Left renal pelvis (tissue), 4 donors: Measurements from ENCODE around the gene CORO2B. TPM values are rescaled to one million over a fixed set of nuclear protein-coding genes. Genes with fewer than 3 reads are reported as not detected.

Experiments
- DNase-seq, 4 donors: peaks; one replicate each; pipeline ENCODE4 v3.0.0-alpha.2; 2013; ENCODE audit warnings: low read depth in 4 of 4, low spot score in 3 of 4
- polyA plus RNA-seq, 4 donors: library from polyadenylated mRNA; unstranded; fragments of 120-200 nt; gene quantifications; one replicate each; pipeline ENCODE4 v1.2.1, GENCODE V29; 2013; ENCODE audit not compliant: insufficient read length in 4 of 4

Gene CORO2B
- polyA plus RNA-seq, 4 donors: 5.5 to 25.1 (median 22.6) TPM

GRCh38 chr15:68571582-68571981, 7.2 kb upstream of the CORO2B start:
- DNase-seq: no peak

DNA sequence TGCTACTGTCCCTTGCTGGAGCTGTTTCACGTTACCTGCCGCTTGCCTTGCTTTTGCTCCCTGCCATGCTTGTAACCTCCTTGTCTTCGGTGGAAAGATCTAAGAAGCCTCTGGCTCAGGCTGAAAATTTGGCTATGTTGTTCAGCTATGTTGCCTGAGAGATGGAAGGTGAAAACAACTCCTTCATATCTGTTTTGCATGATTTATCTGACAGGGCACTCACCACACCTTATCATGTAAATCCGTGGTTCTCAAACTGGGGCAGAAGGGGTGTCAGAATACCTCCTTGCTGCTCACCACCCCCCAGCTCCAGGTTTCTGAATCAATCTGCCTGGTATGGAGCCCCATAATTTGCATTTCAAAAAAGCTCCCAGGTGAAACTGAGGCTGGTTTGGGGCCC, 6.5 kb upstream of the CORO2B start:
- no peak for DNase-seq

- no peak for DNase-seq
Observed at GRCh38 chr15:68572921-68573320, 5.9 kb upstream of the CORO2B start.

DNA sequence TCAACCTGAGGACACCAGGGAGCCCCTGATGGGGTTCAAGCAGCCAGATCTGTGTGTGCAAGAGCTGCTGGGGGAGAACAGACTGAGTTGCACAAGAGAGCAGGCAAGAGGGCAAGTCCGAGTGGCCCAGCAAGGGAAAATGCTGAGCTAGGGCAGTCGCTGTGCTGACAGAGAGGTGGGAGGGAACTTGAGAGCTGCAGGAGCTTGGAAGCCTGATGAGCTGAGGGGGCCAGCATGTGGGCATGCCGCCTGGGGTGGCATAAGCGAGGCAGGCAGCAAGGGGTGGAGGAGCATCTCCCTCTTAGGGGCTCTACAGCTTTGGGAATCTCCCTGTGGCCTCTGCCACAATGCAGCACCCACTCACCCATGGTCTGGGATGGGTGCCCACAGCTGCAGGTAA, 4.7 kb upstream of the CORO2B start:
- no peak for DNase-seq

GRCh38 chr15:68574629-68575028, 4.2 kb upstream of the CORO2B start:
- DNase-seq: no peak

DNA sequence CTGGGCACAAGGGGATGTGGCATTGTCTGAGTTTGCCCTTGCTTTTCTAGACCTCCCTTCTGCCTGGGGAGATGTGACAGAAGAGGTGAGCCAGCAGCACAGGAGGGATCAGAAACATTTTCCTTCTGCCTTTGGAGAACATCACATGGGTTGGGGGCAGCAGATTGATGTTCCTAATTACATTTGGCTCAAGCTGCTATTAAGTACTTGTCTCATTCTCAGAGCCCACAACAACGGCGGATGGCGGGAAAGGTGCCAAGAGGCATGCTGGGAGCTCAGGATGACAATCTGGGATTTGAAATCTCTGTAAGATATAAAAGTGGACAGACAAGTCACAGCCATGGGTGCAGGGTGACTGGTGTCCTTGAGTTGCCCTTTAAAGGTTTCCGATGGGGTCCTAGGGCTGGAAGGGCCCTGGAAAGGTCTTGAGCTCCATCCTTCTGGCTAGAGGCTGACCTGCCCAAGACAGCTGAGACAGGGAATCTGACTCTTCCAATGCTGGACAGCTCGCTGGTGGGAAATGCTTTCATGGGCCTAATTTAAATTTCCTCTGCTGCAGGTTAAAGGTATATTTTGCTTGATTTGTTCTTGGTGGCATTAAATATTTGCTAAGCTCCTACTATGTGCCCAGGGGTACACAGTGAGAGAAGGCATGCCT, 2.4 kb upstream of the CORO2B start:
- no peak for DNase-seq

GRCh38 chr15:68578175-68578979, 416 bp upstream of the CORO2B start:
- peak in 1 of 4 donors; percentile 40 for DNase-seq

DNA sequence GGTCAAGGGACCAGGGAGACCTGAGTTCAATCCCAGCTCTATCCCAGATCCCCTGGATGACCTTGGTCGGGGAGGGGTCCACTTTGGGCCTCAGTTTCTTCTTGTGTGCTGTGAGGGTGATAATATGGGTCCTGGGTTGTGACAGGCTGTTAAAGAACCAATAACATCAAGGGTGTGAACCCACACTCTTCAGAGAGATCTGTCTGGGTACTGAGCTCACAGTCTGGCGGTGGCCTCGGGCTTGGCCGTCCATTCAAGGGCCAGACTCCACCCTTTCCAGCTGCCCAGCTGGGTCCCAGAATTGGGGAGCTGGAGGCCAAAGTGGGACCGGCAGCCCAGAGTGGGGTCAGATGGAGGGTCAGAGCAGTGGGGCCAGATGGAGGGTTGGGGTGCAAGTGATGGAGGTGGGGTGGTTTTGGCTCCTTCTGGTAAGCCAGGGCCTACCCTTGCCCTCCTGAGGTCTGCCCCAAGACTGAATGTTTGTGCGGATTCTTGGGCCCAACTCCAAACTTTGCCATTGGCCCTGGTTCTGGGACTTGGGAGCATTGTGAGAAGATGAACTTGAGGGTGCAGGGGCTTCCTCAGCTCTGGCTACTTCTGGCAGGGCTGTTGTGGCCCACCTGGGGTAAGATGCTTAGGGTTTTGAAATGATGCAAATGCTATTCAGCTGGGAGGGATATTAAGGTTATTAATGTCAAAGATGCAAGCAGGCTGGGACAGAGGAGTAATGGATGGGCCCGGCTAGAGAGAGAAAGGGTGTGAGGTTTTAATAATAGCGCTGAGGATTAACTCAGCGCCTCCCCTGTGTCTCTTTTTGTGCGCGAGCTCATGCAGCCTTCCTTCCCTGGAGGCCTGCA, 1.5 kb downstream of the CORO2B start:
- no peak for DNase-seq

DNA sequence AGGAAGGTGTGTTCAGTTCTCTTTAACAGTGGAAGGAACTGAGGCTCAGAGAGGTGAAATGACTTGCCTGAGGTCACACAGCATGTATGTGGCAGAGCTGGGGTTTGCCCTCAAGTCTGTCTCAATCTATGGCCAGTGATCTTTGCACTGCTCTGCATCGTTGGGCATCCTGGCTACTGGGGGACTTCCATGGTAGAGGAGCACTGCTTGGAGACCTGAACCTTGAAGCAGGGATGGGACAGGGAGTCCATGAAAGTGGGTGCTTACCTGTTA, 2.0 kb downstream of the CORO2B start:
- no peak for DNase-seq

- no peak for DNase-seq
Observed at GRCh38 chr15:68581725-68582124, 2.9 kb downstream of the CORO2B start.

GRCh38 chr15:68582236-68582635, 3.4 kb downstream of the CORO2B start:
- DNase-seq: no peak

DNA sequence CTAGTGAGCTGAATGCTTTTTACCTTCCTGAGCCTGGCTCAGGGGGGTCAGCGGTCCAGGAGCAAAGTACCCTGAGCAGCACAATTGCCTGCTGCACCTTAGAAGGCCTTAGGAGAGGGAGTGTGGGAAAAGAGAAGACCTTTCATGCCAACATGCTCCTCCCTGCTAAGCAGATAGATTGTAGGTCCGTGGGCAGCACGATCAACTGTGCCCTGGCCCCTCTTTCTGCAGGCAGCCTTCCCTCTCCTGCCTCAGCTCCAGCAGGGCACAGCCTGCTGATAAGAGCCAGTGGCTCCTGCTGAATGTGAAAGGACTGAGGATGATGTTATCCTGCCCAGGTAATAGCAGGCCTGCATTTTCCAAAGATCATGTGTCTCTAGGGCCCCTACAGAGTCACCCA, 4.1 kb downstream of the CORO2B start:
- no peak for DNase-seq

DNA sequence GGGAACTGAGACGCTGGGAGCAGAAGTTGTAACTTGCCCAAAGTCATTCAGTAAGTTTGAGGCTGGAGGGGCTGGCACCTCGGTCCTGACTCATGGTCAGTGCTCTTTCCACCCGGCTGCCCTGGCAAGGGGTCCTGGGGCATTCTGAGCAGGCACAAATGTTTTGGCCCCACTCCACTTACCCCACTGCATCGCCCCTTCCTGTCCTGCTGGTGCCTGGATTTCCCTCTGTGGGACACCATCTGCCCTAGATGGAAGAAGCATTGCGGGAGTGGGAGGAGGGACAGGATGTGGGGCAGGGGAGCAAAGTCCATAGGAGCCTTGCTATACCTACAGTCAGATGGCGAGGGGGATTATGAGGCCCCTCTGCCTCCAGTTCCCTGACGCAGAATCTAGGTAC, 4.5 kb downstream of the CORO2B start:
- no peak for DNase-seq

- no peak for DNase-seq
Observed at GRCh38 chr15:68583936-68584755, 5.4 kb downstream of the CORO2B start.

GRCh38 chr15:68584756-68585573, 6.2 kb downstream of the CORO2B start:
- no peak for DNase-seq

GRCh38 chr15:68585574-68586273, 6.9 kb downstream of the CORO2B start:
- no peak for DNase-seq

DNA sequence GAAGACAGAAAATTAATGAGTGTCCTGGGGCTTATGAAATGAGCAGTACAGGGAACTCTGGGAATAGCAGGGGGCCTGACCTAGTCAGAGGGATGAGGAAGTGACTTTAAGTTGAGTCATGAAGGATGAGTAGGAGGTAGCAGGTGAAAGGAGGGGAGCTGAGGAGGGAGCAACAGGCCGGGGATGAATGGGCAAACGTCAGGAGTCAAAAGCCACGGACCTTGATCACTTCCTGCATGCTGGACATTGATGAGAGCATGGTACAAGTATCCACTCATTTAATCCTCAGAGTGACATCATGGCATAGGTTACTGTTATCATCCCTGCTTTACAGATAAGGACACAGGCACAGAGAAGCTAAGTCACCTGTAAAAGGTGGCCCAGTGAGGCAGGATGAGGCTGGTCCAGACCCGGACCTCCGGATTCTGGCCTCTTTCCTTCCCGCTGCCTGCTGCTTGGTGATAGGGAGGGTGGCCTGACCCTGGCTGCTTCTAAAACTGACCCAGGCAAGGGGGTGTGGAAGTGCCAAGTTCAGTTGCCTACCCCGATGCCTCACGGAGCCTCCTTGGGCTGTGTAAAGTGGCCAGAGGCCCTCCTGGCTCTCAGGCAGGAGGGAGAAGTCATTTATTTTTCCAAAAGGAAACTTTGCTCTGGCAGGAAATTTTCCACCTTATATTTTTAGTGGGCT, 7.6 kb downstream of the CORO2B start:
- no peak for DNase-seq

DNA sequence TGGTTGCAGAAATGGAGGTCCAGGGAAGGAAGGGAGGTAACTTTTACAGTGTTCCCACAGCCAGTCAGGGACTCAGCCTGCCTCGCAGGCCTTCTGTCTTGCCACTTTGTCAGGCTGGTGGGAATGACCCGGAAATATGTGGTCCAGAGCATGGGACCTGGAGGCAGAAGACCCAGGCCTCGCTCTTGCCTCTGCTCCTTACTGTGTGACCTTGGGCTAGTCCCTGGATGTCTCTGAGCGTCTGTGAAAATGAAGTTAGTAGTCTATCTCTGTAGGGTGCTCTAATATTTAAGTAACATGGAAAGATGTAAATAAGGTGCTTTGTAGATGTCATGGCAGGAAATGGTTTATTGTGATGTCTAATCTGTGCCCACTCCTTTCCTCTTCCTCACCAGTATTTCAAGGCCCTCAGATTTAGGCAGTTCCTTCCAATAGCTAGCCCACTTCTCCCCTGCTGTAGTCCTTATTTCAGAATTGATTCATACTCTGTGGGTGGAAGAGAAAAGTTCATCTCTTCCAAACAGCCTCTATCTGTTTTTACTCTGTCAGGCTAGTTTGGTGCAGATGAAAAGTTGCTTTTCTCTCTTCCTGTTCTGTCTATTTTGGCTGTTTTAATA, 9.1 kb downstream of the CORO2B start:
- DNase-seq: no peak
